GM12872 (cell line): ENCODE data around the gene RAE1.
A peak's percentile ranks its signal among the peaks of the same experiment; 100 is the strongest.

Source experiments
- TF ChIP-seq, protein P1 (sequence below): IDR thresholded peaks from 3 replicates; pipeline ENCODE4 v1.5.1; 2011; ENCODE audit warnings: low read depth, mild to moderate bottlenecking, low read length, moderate library complexity; ENCODE audit not compliant: insufficient read depth

RAE1 gene

GRCh38 chr20:57398901-57399535, 48.0 kb downstream of the RAE1 start:
- TF ChIP-seq, protein P1, sequence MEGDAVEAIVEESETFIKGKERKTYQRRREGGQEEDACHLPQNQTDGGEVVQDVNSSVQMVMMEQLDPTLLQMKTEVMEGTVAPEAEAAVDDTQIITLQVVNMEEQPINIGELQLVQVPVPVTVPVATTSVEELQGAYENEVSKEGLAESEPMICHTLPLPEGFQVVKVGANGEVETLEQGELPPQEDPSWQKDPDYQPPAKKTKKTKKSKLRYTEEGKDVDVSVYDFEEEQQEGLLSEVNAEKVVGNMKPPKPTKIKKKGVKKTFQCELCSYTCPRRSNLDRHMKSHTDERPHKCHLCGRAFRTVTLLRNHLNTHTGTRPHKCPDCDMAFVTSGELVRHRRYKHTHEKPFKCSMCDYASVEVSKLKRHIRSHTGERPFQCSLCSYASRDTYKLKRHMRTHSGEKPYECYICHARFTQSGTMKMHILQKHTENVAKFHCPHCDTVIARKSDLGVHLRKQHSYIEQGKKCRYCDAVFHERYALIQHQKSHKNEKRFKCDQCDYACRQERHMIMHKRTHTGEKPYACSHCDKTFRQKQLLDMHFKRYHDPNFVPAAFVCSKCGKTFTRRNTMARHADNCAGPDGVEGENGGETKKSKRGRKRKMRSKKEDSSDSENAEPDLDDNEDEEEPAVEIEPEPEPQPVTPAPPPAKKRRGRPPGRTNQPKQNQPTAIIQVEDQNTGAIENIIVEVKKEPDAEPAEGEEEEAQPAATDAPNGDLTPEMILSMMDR = no peak

GRCh38 chr20:57399587-57400155, 48.6 kb downstream of the RAE1 start:
- TF ChIP-seq, protein P1 = no peak

DNA sequence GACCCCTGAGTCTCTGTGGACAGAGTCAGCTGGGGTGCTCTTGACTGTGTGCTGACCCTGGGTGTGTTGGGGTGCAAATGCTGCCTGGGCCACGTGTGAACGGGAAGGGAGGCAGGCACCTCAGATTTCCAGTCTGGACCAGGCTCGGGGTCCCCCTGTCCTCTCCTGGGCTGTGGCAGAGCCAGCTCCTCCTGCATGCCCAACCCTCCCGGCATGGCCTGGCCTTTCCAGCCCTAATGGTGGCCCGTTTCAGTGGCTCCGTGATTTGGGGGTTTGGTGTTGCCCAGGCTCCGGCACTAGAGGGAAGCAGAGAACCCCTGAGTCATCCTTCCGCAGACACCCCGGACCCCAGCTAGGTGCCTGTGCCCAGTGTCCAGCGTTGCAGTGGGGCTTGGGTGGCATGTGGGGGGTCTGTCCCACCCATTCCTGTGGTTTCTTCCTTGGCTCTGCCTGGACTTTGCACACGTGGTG, 49.2 kb downstream of the RAE1 start:
- TF ChIP-seq, protein P1 = peak; percentile 68

DNA sequence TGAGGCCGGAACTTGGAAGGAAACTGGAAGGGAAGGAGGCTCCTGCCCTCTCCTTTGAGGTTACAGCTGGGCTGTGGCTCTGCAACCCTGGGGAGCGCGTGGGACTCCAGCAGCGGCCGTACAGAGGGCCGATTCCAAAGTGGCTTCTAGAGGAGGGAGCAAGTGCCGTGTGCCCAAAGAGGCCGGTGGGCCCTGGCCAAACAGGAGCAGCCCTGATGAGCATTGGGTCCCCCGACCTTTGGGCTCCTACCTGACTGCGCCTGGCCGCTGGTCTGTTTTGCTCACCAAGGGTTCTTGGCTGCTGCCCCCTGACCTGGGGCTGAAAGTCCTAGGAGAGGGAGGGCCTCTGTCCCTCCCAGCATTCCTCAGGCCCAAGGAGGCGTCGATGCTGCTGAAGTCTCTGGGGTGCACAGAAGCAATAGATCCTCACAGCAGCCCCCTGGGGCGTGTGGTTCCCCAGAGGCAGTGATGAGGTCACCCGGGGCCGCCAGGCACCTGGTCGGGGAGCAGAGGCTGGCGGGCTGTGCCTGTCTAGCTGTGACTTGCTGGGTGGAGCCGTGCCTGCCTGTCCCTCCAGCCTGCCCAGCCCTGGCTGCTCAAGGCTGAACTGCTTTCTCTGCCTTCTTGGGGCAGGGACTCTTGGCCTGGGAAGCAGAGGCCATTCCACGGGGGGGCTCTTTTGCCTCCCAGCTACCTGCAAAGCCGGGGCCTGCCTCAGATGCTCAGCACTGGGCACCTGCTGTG, 49.9 kb downstream of the RAE1 start:
- TF ChIP-seq, protein P1 = no peak

DNA sequence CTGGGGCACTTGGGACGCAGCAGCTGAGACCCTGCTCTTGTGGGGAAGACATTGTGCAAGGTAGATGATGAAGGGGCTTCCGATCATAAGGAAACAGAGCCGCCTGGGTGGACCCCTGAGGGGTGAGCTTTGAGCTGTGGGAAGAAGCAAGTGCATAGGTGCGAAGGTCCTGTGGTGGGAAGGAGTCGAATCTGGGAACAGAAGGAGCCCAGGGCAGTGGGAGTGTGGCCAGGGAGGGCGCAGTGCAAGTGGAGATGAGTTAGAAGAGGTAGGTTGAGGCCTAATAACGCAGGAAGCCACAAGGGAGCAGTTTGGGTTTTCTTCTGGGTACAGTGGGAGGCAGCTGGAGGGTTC, 50.5 kb downstream of the RAE1 start:
- TF ChIP-seq, protein P1 = no peak

GRCh38 chr20:57402206-57403125, 51.4 kb downstream of the RAE1 start:
- TF ChIP-seq, protein P1 = no peak

DNA sequence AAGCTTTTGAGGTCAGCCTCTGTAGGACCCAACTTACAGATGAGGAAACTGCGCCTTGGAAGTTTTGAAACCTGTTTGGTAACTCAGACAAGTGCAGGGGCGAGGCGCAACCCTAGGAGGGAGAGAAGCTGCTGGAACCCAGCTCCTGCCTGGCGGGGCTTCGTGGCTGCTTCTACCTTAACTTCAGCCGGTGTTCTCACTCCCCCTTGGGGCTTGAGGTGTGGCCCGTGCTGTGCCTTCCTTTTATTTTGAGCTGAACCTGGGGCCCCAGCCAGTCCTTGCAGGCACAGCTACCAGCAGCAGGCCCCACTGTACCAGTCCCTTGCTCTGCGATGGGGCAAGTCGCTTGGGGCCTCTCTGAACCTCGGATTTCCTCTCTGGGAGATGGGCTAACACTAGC, 52.2 kb downstream of the RAE1 start:
- TF ChIP-seq, protein P1 = no peak
